Subcutaneous adipose tissue (tissue), 4 donors: Measurements from ENCODE around the gene NAV2. TPM values are rescaled to one million over a fixed set of nuclear protein-coding genes. Genes with fewer than 3 reads are reported as not detected.

Source experiments
- CTCF ChIP-seq: fragments of 450-650 bp; IDR thresholded peaks from one replicate; pipeline ENCODE4 v1.5.1; 2016; ENCODE audit warnings: low read depth, mild to moderate bottlenecking, control low read depth, antibody characterized with exemption, moderate library complexity
- total RNA-seq, 4 donors: library from RNA; depleted of rRNA; stranded (reverse); fragments of >200 nt; gene quantifications; one replicate each; pipeline ENCODE4 v1.1.0, GENCODE V29; 2016

The NAV2 gene
- total RNA-seq, 4 donors from 2014 or later = 13.6 to 31.5 (median 27.8) TPM

DNA sequence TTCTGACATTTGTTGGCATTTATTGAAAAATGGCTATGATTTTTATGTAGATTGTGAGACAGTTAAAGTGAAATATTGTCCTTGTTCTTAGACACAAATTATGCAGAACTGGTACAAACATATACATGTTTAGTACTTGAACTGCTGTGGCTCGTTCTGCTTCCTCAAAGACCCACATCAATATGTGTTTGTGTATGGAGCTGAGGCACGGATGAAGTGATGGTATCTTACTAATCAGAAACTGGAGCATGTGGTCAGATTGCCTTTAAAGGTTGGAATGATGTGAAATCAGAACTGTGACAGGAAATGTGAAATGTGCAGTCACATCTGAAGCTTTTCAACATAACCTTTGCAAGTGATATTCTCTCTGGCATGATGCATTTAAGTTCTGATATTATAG lies 130.4 kb downstream of the NAV2 start:
- no peak for TF ChIP-seq CTCF

GRCh38 chr11:19844012-19844411 lies 131.4 kb downstream of the NAV2 start:
- no peak for TF ChIP-seq CTCF

DNA sequence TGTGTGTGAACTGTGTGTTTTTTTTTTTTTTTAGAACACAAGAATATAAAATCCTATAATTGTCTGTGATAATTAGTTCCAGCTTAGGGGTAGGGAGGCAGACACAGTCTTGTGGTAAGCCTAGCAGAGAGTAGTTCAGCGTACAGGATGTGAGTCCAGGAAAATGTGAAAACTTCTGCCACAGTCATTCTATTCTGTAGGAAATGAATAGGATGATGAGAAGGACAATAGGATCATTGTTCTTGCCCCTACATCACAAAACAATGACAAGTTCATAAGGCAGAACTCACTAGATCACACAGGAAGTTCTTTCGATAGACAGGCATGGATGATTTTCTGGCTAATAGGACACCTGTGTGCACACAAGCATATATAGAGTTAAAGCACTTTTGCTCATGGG lies 132.2 kb downstream of the NAV2 start:
- TF ChIP-seq CTCF = no peak

- TF ChIP-seq CTCF = no peak
Measured at GRCh38 chr11:19845626-19846025, 133.0 kb downstream of the NAV2 start.

DNA sequence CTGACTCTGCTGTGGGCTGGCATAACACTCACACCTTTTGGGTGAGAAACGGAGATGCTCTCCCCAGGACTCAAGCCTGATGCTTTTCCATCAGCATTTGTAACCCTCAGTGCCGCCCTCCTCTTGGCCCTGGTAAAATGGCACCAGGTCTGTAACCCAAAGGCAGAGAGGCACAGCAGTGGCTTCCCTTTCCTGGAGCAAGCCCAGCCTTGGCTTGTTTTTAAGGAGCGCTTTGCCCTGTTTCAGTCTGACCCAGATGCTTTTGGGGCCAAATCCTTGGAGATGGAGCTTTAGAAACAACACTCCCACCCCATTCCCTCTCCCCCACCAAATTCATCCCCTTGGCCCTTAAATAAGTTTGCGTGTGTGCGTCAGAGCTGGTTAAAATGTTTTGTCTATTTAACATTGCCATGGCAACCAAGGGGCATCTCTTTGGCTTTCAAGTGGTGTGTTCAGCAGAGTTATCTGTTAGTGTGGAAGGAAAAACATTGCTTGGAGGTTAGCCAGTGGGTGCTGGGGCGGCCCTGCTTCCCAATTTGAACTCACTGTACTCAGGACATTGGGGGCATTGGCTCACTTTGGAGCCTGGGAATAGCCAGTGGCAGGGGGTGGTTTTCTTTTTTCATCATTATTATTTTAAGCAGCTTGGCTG lies 134.1 kb downstream of the NAV2 start:
- no peak for TF ChIP-seq CTCF

GRCh38 chr11:19848219-19848618 lies 135.6 kb downstream of the NAV2 start:
- no peak for TF ChIP-seq CTCF

DNA sequence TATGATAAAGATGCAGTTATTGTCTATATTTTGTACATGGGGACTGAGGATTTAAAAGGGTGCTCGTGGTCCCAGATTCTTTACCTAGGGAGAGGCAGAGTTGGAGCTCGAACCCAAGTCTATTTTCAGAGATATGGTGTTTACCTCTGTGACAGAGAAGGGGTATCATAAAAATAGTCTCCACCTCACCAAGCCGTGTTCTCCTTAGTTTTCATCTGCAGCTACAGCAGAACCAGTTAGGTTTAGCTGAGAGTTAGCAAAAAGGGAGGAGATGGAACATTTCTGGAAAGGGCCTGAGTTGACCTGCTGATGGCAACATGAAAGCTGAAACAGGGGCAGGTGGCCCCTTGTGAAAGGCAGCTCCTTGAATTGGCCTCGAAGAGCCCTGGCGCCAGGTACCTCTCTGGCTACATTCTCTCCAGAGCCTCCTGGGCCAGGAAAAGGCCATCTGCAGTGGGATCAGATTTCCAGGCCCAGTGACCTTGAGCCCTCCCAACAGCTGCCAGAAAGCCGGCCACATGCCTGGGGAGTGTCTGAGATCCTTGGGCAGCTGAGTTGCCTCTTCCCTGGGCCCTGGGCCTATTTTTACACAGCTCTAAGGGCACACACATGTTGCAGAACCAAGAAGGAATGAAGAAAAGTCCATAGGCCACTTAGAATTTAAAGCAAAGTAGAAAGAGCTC lies 136.6 kb downstream of the NAV2 start:
- TF ChIP-seq CTCF = no peak
